H9 (cell line): ENCODE results near the gene REEP1. TPM values are rescaled to one million over a fixed set of nuclear protein-coding genes. Genes with fewer than 3 reads are reported as not detected.

Experiments used
- DNase-seq: peaks from one replicate; pipeline ENCODE4 v3.0.0-alpha.2; 2017
- H2AFZ ChIP-seq: one replicate; pipeline ENCODE4 v1.6.1; 2013; ENCODE audit warnings: mild to moderate bottlenecking, low read length, control low read depth, moderate library complexity
- H2AK5ac ChIP-seq: 2 replicates; pipeline ENCODE4 v1.6.1; 2013; ENCODE audit warnings: low read length, control low read depth, mixed read lengths; ENCODE audit not compliant: insufficient read length
- H2BK120ac ChIP-seq: one replicate; pipeline ENCODE4 v1.6.1; 2013; ENCODE audit warnings: low read depth, mild to moderate bottlenecking, low read length, control low read depth, inconsistent platforms; ENCODE audit not compliant: poor library complexity, severe bottlenecking
- H2BK12ac ChIP-seq: 2 replicates; pipeline ENCODE4 v1.6.1; 2013; ENCODE audit warnings: low read length, control low read depth, mixed read lengths, low read depth; ENCODE audit not compliant: insufficient read length
- H2BK15ac ChIP-seq: 2 replicates; pipeline ENCODE4 v1.6.1; 2013; ENCODE audit warnings: low read depth, low read length, control low read depth
- H2BK20ac ChIP-seq: one replicate; pipeline ENCODE4 v1.6.1; 2013; ENCODE audit warnings: low read depth, mild to moderate bottlenecking, low read length, control low read depth, inconsistent platforms; ENCODE audit not compliant: poor library complexity, severe bottlenecking
- H2BK5ac ChIP-seq: 2 replicates; pipeline ENCODE4 v1.6.1; 2013; ENCODE audit warnings: low read length, control low read depth, mixed read lengths; ENCODE audit not compliant: insufficient read length
- H3K14ac ChIP-seq: 2 replicates; pipeline ENCODE4 v1.6.1; 2013; ENCODE audit warnings: low read length, control low read depth; ENCODE audit not compliant: insufficient read depth
- H3K18ac ChIP-seq: 2 replicates; pipeline ENCODE4 v1.6.1; 2013; ENCODE audit warnings: low read depth, mild to moderate bottlenecking, mixed read lengths, low read length, control low read depth; ENCODE audit not compliant: insufficient read length
- H3K23ac ChIP-seq: 2 replicates; pipeline ENCODE4 v1.6.1; 2013; ENCODE audit warnings: low read length, control low read depth, mixed read lengths, low read depth; ENCODE audit not compliant: insufficient read length
- H3K23me2 ChIP-seq: 2 replicates; pipeline ENCODE4 v1.6.1; 2013; ENCODE audit warnings: low read depth, mild to moderate bottlenecking, mixed read lengths, low read length, control low read depth; ENCODE audit not compliant: insufficient read length, poor library complexity, severe bottlenecking
- H3K27ac ChIP-seq: 2 replicates; pipeline ENCODE4 v1.5.1; 2013; ENCODE audit warnings: low read length, control low read depth, mixed read lengths, low read depth; ENCODE audit not compliant: insufficient read length
- H3K27me3 ChIP-seq: 2 replicates; pipeline ENCODE4 v1.6.1; 2013; ENCODE audit warnings: low read length, control low read depth, inconsistent platforms; ENCODE audit not compliant: insufficient read depth
- H3K4ac ChIP-seq: 2 replicates; pipeline ENCODE4 v1.6.1; 2013; ENCODE audit warnings: low read depth, mild to moderate bottlenecking, control low read depth, inconsistent platforms, low read length, moderate library complexity
- H3K4me1 ChIP-seq: 2 replicates; pipeline ENCODE4 v1.6.1; 2013; ENCODE audit warnings: low read length, control low read depth, inconsistent platforms; ENCODE audit not compliant: insufficient read depth
- H3K4me2 ChIP-seq: 2 replicates; pipeline ENCODE4 v1.6.1; 2013; ENCODE audit warnings: low read length, control low read depth, mixed read lengths; ENCODE audit not compliant: insufficient read length, insufficient read depth
- H3K56ac ChIP-seq: 2 replicates; pipeline ENCODE4 v1.6.1; 2013; ENCODE audit warnings: low read depth, mild to moderate bottlenecking, mixed read lengths, low read length, control low read depth; ENCODE audit not compliant: insufficient read length
- H3K79me1 ChIP-seq: 2 replicates; pipeline ENCODE4 v1.6.1; 2013; ENCODE audit warnings: low read depth, mild to moderate bottlenecking, moderate library complexity, low read length, control low read depth, inconsistent platforms; ENCODE audit not compliant: insufficient read depth, poor library complexity, severe bottlenecking
- H3K79me2 ChIP-seq: 2 replicates; pipeline ENCODE4 v1.6.1; 2013; ENCODE audit warnings: low read length, control low read depth, inconsistent platforms; ENCODE audit not compliant: insufficient read depth
- H3K9ac ChIP-seq: 2 replicates; pipeline ENCODE4 v1.6.1; 2013; ENCODE audit warnings: low read length, control low read depth, mixed read lengths; ENCODE audit not compliant: insufficient read length; ENCODE audit errors: extremely low read depth
- H3K9me3 ChIP-seq: one replicate; pipeline ENCODE4 v1.6.1; 2013; ENCODE audit warnings: low read depth, low read length, inconsistent platforms; ENCODE audit not compliant: control insufficient read depth
- H3T11ph ChIP-seq: one replicate; pipeline ENCODE4 v1.6.1; 2013; ENCODE audit warnings: mild to moderate bottlenecking, low read length, control low read depth, inconsistent platforms
- H4K20me1 ChIP-seq: one replicate; pipeline ENCODE4 v1.6.1; 2013; ENCODE audit not compliant: control insufficient read depth, insufficient read length, insufficient read depth
- H4K5ac ChIP-seq: 2 replicates; pipeline ENCODE4 v1.6.1; 2013; ENCODE audit warnings: low read depth, mild to moderate bottlenecking, mixed read lengths, low read length, control low read depth; ENCODE audit not compliant: insufficient read length
- H4K8ac ChIP-seq: replicated peaks from 2 replicates; pipeline ENCODE4 v1.6.1; 2013; ENCODE audit warnings: low read length, control low read depth, mixed read lengths, low read depth; ENCODE audit not compliant: insufficient read length
- H4K91ac ChIP-seq: 2 replicates; pipeline ENCODE4 v1.6.1; 2013; ENCODE audit warnings: low read depth, mild to moderate bottlenecking, moderate library complexity, mixed read lengths, low read length, control low read depth; ENCODE audit not compliant: insufficient read length
- H3K27ac Mint-ChIP-seq, 3 experiments: 2 replicates in 2 of 3; 3 replicates in 1 of 3; pipeline ENCODE4 v1.8.0; 2020 to 2021; ENCODE audit warnings: mixed read lengths in 3 of 3, mild to moderate bottlenecking in 1 of 3, moderate library complexity in 1 of 3
- H3K27me3 Mint-ChIP-seq: 2 replicates; pipeline ENCODE4 v1.8.0; 2021; ENCODE audit warnings: low read depth, mild to moderate bottlenecking, moderate library complexity, mixed read lengths
- H3K36me3 Mint-ChIP-seq, 3 experiments: 2 replicates in 2 of 3; 3 replicates in 1 of 3; pipeline ENCODE4 v1.8.0; 2020 to 2021; ENCODE audit warnings: low read depth in 3 of 3, mixed read lengths in 3 of 3; ENCODE audit not compliant: insufficient read depth in 1 of 3
- H3K4me1 Mint-ChIP-seq, 2 experiments: 2 replicates each; pipeline ENCODE4 v1.8.0; 2020; ENCODE audit warnings: mixed read lengths in 2 of 2
- H3K4me3 Mint-ChIP-seq, 2 experiments: 2 replicates in 1 of 2; 3 replicates in 1 of 2; pipeline ENCODE4 v1.8.0; 2020 to 2021; ENCODE audit warnings: mild to moderate bottlenecking in 2 of 2, mixed read lengths in 2 of 2, moderate library complexity in 1 of 2
- H3K9me3 Mint-ChIP-seq, 2 experiments: 2 replicates in 1 of 2; 3 replicates in 1 of 2; pipeline ENCODE4 v1.8.0; 2020; ENCODE audit warnings: mild to moderate bottlenecking in 2 of 2, mixed read lengths in 2 of 2, moderate library complexity in 1 of 2
- CTCF ChIP-seq: fragments of 200-600 bp; sonication (generic); conservative IDR thresholded peaks from 3 replicates; pipeline ENCODE4 v1.8.0; 2021; ENCODE audit warnings: antibody characterized with exemption, mild to moderate bottlenecking
- WGBS: extraction: QIAGEN DNeasy Blood & Tissue Kit; methylation state at CpG from one replicate; pipeline ENCODE4 v1.1.7; 2013; ENCODE audit warnings: missing lambda C conversion rate, low lambda C conversion rate, mixed read lengths; ENCODE audit not compliant: insufficient read length; ENCODE audit errors: extremely low coverage; 5-methylcytosine and 5-hydroxymethylcytosine counted together
- total RNA-seq: library from RNA; stranded (reverse); gene quantifications from 2 replicates; pipeline ENCODE4 v1.2.1, GENCODE V29; 2021

The REEP1 gene
- total RNA-seq, 1 experiment from 2014 or later = 1.3 TPM

GRCh38 chr2:86239326-86239725 lies 98.1 kb downstream of the REEP1 start:
- H4K20me1 ChIP-seq = no peaks in the 10 kb centered on the region

More at GRCh38 chr2:86239326-86239725, 98.1 kb downstream of the REEP1 start:
- Histone ChIP-seq H2BK120ac (no peak overlapping the region), H2BK15ac (no peak overlapping the region), H3K56ac (no peak overlapping the region), H2BK12ac (no peak overlapping the region), H3K23ac (no peak overlapping the region), H2AK5ac (no peak overlapping the region), H3K18ac (no peak overlapping the region), H3K4me2 (no peak overlapping the region), H3K14ac (no peak overlapping the region), H2AFZ (no peak overlapping the region), H2BK5ac (no peak overlapping the region), H4K91ac (no peak overlapping the region), H3K27ac (no peak overlapping the region), H3K27me3 (no peaks in the 10 kb centered on the region), H3K4ac (no peak overlapping the region), H3K9ac (no peak overlapping the region), H3K9me3 (no peaks in the 10 kb centered on the region), H3K23me2 (no peaks in the 10 kb centered on the region), H3K4me1 (no peaks in the 10 kb centered on the region), H4K8ac (no peak overlapping the region), H3T11ph (no peak overlapping the region), H3K79me2 (no peaks in the 10 kb centered on the region), H4K5ac (no peak overlapping the region), H3K79me1 (no peaks in the 10 kb centered on the region), H2BK20ac (no peak overlapping the region)
- Mint-ChIP-seq H3K27ac (no peak overlapping the region), H3K36me3 (no peaks in the 10 kb centered on the region; a peak in 1 of 7 replicates), H3K4me3 (no peak overlapping the region), H3K27me3 (peaks cover 10% of the 10 kb centered on the region), H3K9me3 (peaks cover 0 to under 1% of the 10 kb centered on the region in 2 experiments; a peak in 2 of 5 replicates), H3K4me1 (peaks cover 0 to 4% of the 10 kb centered on the region in 2 experiments; a peak in 2 of 4 replicates)
- no peak for TF ChIP-seq CTCF
- DNase-seq = no peak
- WGBS = no CpG with 5 or more reads among the region's 4 CpGs
